SK-N-SH treated with all-trans-retinoic acid at 6 μM for 48 hours (cell line): ENCODE data around the gene FYTTD1.

Experiments
- CSDC2 ChIP-seq: fragments of 250-450 bp; sonication (Bioruptor Pico); IDR thresholded peaks from 2 replicates; pipeline ENCODE4 v1.5.0; 2020; ENCODE audit warnings: mild to moderate bottlenecking, moderate library complexity
- GLIS3 ChIP-seq: fragments of 250-450 bp; sonication (Bioruptor Pico); IDR thresholded peaks from 2 replicates; pipeline ENCODE4 v1.5.0; 2020; ENCODE audit warnings: mild to moderate bottlenecking, moderate library complexity
- RARB ChIP-seq: fragments of 250-450 bp; sonication (Bioruptor Pico); IDR thresholded peaks from 2 replicates; pipeline ENCODE4 v1.8.0; 2021; ENCODE audit warnings: mild to moderate bottlenecking, moderate library complexity
- SNAI2 ChIP-seq: fragments of 250-450 bp; sonication (Bioruptor Pico); IDR thresholded peaks from 2 replicates; pipeline ENCODE4 v1.5.0; 2020; ENCODE audit warnings: mild to moderate bottlenecking, moderate library complexity
- TOX ChIP-seq: fragments of 250-450 bp; sonication (Bioruptor Pico); IDR thresholded peaks from 2 replicates; pipeline ENCODE4 v1.8.0; 2021; ENCODE audit warnings: mild to moderate bottlenecking, moderate library complexity, borderline replicate concordance
- ZC3H10 ChIP-seq: fragments of 250-450 bp; sonication (Bioruptor Pico); IDR thresholded peaks from 2 replicates; pipeline ENCODE4 v1.5.1; 2021; ENCODE audit warnings: mild to moderate bottlenecking, moderate library complexity
- ZFP3 ChIP-seq: fragments of 250-450 bp; sonication (Bioruptor Pico); IDR thresholded peaks from 2 replicates; pipeline ENCODE4 v1.5.0; 2020; ENCODE audit warnings: mild to moderate bottlenecking, moderate library complexity
- TF ChIP-seq, protein P1 (sequence below): fragments of 250-450 bp; sonication (Bioruptor Pico); IDR thresholded peaks from 2 replicates; pipeline ENCODE4 v1.8.0; 2020; ENCODE audit warnings: mild to moderate bottlenecking, moderate library complexity, borderline replicate concordance
- TF ChIP-seq, protein P2 (sequence below): fragments of 250-450 bp; sonication (Bioruptor Pico); IDR thresholded peaks from 2 replicates; pipeline ENCODE4 v1.5.0; 2020; ENCODE audit warnings: mild to moderate bottlenecking, moderate library complexity

DNA sequence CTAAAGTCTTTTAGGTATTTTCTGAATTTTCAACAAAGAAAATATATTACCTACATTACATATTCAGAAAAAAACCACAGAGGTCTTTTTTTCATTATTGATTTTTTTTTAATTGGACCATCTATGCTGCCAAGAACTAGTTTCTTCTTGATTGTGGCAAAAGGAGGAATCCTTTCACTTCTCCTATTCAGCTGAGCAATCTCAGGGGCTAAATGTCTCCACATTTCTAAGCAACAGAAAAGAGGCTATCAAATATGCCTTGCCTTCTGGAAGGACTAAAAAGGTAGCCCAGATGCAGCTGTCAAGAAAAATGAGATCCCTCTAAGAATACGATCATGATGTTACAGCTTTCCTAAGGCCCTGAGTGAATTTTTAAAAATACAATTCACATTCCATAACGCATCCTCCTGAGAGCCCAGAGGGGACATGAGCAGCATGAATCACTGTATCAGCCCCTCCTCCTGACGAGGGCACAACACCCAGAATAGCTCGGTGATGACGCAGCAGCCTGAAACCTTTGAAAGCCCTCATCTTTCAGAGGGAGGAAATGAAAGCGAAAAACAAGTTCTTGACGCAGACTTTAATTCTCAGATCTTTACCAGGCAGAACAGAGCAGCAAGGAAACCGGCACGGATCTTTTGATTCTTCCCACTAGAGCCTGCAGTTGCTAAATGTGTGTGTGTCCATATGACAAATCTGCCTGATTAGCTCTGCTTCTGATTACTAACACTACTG, 37.5 kb upstream of the FYTTD1 start:
- TF ChIP-seq, protein P1, sequence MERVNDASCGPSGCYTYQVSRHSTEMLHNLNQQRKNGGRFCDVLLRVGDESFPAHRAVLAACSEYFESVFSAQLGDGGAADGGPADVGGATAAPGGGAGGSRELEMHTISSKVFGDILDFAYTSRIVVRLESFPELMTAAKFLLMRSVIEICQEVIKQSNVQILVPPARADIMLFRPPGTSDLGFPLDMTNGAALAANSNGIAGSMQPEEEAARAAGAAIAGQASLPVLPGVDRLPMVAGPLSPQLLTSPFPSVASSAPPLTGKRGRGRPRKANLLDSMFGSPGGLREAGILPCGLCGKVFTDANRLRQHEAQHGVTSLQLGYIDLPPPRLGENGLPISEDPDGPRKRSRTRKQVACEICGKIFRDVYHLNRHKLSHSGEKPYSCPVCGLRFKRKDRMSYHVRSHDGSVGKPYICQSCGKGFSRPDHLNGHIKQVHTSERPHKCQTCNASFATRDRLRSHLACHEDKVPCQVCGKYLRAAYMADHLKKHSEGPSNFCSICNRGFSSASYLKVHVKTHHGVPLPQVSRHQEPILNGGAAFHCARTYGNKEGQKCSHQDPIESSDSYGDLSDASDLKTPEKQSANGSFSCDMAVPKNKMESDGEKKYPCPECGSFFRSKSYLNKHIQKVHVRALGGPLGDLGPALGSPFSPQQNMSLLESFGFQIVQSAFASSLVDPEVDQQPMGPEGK = 0 out of 2 replicates have a peak, but pooled peaks have one; percentile 14
- TF ChIP-seq ZFP3 (CRISPR knock-in tag) = no peak
- peak; percentile 81; the same call in 1 of the 2 replicates for TF ChIP-seq TOX (CRISPR knock-in tag)
- TF ChIP-seq CSDC2 (CRISPR knock-in tag) = no peak
- TF ChIP-seq RARB (CRISPR knock-in tag) = no peak
- TF ChIP-seq GLIS3 (CRISPR knock-in tag) = no peak
- no peak for TF ChIP-seq ZC3H10 (CRISPR knock-in tag)
- TF ChIP-seq, protein P2, sequence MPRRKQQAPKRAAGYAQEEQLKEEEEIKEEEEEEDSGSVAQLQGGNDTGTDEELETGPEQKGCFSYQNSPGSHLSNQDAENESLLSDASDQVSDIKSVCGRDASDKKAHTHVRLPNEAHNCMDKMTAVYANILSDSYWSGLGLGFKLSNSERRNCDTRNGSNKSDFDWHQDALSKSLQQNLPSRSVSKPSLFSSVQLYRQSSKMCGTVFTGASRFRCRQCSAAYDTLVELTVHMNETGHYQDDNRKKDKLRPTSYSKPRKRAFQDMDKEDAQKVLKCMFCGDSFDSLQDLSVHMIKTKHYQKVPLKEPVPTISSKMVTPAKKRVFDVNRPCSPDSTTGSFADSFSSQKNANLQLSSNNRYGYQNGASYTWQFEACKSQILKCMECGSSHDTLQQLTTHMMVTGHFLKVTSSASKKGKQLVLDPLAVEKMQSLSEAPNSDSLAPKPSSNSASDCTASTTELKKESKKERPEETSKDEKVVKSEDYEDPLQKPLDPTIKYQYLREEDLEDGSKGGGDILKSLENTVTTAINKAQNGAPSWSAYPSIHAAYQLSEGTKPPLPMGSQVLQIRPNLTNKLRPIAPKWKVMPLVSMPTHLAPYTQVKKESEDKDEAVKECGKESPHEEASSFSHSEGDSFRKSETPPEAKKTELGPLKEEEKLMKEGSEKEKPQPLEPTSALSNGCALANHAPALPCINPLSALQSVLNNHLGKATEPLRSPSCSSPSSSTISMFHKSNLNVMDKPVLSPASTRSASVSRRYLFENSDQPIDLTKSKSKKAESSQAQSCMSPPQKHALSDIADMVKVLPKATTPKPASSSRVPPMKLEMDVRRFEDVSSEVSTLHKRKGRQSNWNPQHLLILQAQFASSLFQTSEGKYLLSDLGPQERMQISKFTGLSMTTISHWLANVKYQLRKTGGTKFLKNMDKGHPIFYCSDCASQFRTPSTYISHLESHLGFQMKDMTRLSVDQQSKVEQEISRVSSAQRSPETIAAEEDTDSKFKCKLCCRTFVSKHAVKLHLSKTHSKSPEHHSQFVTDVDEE (CRISPR knock-in tag) = no peak
- no peak for TF ChIP-seq SNAI2 (CRISPR knock-in tag)
